Upper lobe of left lung (tissue), 4 donors: ENCODE data around the gene GABBR2.

Source experiments
- CTCF ChIP-seq, 6 experiments: fragments of 450-650 bp in 4 of 6; fragments of 200-600 bp in 2 of 6; sonication (generic) in 2 of 6; IDR thresholded peaks; one replicate each; pipeline ENCODE4 v1.5.1; 2016 to 2019; ENCODE audit warnings: antibody characterized with exemption in 6 of 6
- EP300 ChIP-seq, 4 donors: sonication (generic); formaldehyde crosslinking; IDR thresholded peaks; one replicate each; pipeline ENCODE4 v1.5.1; 2017; ENCODE audit warnings: antibody characterized with exemption in 4 of 4, control low read depth in 2 of 4
- POLR2A ChIP-seq, 4 donors: fragments of 450-650 bp; IDR thresholded peaks; one replicate each; pipeline ENCODE4 v1.5.1; 2016 to 2017; ENCODE audit warnings: antibody characterized with exemption in 4 of 4, mild to moderate bottlenecking in 2 of 4

DNA sequence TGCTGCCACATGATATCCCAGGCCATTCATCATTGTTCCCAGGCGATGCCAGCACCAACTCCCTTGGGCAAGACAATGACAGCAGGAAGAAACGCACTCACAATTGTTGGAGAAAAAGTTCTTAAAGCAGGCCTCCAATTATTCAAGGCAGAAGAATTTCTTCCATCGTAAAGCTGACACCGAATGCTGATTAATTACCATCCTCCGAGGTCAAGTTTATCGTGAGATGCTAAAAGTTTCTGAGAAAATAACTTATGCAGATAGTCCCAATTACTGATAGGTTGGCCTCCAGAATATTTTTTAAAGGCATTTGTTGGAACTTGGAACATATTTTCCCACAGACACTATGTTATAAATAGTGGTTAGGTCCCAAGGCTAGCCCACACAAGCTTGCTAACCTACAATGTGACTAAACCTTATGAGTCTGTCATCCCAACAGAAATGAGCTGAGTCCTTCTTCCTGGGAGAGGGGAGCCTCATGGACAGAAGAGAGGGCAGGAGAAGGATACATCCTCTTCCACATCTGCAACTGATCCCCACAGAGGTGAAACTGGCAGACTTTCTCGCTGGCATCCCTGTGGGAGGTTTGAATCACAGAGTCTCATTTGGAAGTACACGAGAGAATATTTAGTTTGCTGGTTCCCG, 250.9 kb downstream of the GABBR2 start:
- no peak for TF ChIP-seq CTCF (IDR thresholded peaks at IDR 0.05)
- no peak for TF ChIP-seq EP300 (IDR thresholded peaks at IDR 0.05)
- TF ChIP-seq POLR2A (IDR thresholded peaks at IDR 0.05): no peak
